WERI-Rb-1 (cell line): ENCODE measurements around the gene NTRK2.

Experiments used
- DNase-seq: peaks from one replicate; pipeline ENCODE4 v3.0.0-alpha.2; 2020
- H3K27ac ChIP-seq: fragments of 250-450 bp; sonication (Bioruptor Pico); 2 replicates; pipeline ENCODE4 v1.5.1; 2020; ENCODE audit warnings: mild to moderate bottlenecking, moderate library complexity
- H3K27me3 ChIP-seq: fragments of 250-450 bp; sonication (Bioruptor Pico); 2 replicates; pipeline ENCODE4 v1.5.1; 2021; ENCODE audit warnings: mild to moderate bottlenecking, low read depth, moderate library complexity; ENCODE audit not compliant: insufficient read depth, severe bottlenecking
- H3K36me3 ChIP-seq: fragments of 250-450 bp; sonication (Bioruptor Pico); 2 replicates; pipeline ENCODE4 v1.5.1; 2020; ENCODE audit warnings: mild to moderate bottlenecking, moderate library complexity
- H3K4me3 ChIP-seq: 2 replicates; pipeline ENCODE4 v1.5.1; 2011; ENCODE audit warnings: low read depth, mild to moderate bottlenecking, control low read depth, low read length
- H3K9me3 ChIP-seq: fragments of 250-450 bp; sonication (Bioruptor Pico); 2 replicates; pipeline ENCODE4 v1.5.1; 2021; ENCODE audit warnings: mild to moderate bottlenecking, moderate library complexity; ENCODE audit not compliant: severe bottlenecking
- TF ChIP-seq, protein P1 (sequence below): IDR thresholded peaks from 2 replicates; pipeline ENCODE4 v1.5.1; 2011; ENCODE audit warnings: low read depth, mild to moderate bottlenecking, control low read depth, inconsistent platforms, low read length

The NTRK2 gene

DNA sequence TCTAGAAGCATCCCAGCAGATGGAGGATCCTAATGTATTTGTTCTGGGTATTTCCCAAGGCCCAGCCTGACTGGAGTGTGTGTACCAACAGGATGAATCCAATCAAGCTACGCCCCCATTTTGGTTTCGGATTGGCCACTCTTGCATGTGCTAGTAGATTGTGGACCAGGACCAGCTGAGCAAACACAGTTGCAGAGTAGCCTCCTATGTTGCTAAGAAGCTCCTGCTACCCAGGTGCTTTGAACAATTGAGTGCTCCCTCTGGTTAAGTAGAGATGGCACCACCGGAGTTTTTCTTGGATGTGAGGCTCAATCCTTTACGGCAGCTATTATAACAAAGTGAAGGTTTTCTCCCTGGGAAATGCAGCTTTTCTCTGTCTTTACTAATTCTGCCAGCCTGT is 204.5 kb downstream of the NTRK2 start:
- Histone ChIP-seq H3K27ac (no peak overlapping the region), H3K27me3 (peaks cover 61% of the 10 kb centered on the region), H3K4me3 (no peak overlapping the region), H3K9me3 (no peaks in the 10 kb centered on the region), H3K36me3 (no peaks in the 10 kb centered on the region)
- no peak for DNase-seq
- TF ChIP-seq, protein P1, sequence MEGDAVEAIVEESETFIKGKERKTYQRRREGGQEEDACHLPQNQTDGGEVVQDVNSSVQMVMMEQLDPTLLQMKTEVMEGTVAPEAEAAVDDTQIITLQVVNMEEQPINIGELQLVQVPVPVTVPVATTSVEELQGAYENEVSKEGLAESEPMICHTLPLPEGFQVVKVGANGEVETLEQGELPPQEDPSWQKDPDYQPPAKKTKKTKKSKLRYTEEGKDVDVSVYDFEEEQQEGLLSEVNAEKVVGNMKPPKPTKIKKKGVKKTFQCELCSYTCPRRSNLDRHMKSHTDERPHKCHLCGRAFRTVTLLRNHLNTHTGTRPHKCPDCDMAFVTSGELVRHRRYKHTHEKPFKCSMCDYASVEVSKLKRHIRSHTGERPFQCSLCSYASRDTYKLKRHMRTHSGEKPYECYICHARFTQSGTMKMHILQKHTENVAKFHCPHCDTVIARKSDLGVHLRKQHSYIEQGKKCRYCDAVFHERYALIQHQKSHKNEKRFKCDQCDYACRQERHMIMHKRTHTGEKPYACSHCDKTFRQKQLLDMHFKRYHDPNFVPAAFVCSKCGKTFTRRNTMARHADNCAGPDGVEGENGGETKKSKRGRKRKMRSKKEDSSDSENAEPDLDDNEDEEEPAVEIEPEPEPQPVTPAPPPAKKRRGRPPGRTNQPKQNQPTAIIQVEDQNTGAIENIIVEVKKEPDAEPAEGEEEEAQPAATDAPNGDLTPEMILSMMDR, result no peak

DNA sequence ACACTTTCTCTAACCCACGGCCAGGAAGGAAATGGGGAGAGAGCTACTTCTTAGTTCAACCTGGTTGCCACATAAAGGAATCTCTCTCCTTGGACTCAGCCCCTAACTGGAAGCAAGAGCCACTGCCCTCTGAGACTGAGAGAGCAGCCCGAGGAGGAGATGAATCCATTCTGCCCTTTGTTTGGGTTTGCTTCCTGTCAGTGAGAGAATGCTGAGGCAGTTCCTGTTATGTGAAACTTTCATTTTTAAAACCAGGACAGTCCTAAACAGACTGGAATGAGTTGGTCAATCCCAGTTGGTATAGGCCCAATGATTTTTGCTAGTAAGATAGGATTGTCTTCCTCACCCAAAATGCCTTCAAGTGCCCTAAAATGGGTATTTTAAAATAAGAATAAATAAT is 205.1 kb downstream of the NTRK2 start:
- no peak overlapping the region for H3K27ac ChIP-seq
- H3K27me3 ChIP-seq, result peaks cover 56% of the 10 kb centered on the region
- H3K9me3 ChIP-seq, result no peaks in the 10 kb centered on the region
- DNase-seq, result no peak
- TF ChIP-seq, protein P1, result no peak
- H3K36me3 ChIP-seq, result no peaks in the 10 kb centered on the region
- H3K4me3 ChIP-seq, result no peak overlapping the region

DNA sequence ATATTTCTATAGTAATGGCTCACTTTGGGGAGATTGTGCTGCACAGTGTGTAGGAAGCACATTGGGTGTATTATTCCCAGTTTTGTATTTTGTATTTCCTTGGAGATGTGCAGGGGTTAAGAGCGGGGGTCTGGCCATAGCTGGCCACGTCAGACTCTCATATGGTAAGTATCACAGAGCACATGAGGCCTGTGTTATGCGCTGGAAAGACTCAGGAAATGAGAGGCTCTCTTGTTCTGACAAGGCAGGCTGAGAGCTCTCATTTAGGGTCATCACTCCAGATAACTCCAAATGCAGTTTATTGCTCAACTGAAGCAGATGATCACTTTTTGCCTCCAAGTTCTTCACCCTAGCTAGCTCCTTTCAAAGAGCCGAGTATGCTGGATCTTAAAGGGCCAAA is 205.7 kb downstream of the NTRK2 start:
- Histone ChIP-seq H3K9me3 (no peaks in the 10 kb centered on the region), H3K36me3 (no peaks in the 10 kb centered on the region), H3K27ac (no peak overlapping the region), H3K4me3 (no peak overlapping the region), H3K27me3 (peaks cover 60% of the 10 kb centered on the region)
- TF ChIP-seq, protein P1, result no peak
- no peak for DNase-seq

DNA sequence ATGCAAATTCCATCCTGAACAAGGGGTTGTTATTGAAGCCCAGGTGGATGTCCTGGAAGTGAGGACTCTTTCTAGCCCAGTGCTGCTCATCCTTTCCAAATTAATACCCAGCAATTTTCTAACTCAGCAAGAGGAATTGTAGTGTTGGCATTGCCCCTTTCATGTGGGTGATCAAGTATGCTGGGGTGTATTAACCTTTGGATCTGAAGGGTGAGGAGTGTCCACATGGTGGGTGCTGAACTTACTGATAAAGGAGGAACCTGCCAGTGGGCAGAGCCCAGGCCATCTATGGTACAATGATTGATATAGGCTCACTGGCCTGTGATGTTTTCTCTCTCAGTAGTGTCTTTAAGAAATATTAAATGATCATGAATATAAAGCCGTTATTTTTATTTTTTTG is 210.1 kb downstream of the NTRK2 start:
- Histone ChIP-seq H3K27me3 (peaks cover 73% of the 10 kb centered on the region), H3K4me3 (no peak overlapping the region), H3K27ac (no peak overlapping the region), H3K36me3 (no peaks in the 10 kb centered on the region), H3K9me3 (no peaks in the 10 kb centered on the region)
- DNase-seq, result no peak
- TF ChIP-seq, protein P1, result no peak

DNA sequence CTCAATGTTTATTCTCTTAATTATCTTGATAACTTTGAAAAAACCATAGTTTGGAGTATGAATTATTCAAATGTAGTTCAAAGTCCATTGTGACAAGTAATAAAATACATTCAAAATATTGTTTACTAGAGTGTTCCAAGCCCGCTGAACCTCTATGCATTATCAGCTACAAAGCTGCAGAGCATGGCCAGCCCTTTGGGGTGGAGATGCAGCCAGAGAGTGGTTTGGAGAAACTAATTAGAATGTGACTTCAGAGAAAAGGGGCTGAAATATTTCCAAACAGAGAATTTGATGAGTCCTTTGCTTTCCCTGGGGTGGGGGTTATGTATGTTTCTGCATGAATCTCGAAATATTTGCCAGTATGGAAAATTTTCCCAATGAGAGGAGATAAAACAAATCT is 211.3 kb downstream of the NTRK2 start:
- no peak overlapping the region for H3K27ac ChIP-seq
- no peak overlapping the region for H3K4me3 ChIP-seq
- no peaks in the 10 kb centered on the region for H3K9me3 ChIP-seq
- TF ChIP-seq, protein P1, result no peak
- no peak for DNase-seq
- H3K36me3 ChIP-seq, result no peaks in the 10 kb centered on the region
- H3K27me3 ChIP-seq, result peaks cover 68% of the 10 kb centered on the region

DNA sequence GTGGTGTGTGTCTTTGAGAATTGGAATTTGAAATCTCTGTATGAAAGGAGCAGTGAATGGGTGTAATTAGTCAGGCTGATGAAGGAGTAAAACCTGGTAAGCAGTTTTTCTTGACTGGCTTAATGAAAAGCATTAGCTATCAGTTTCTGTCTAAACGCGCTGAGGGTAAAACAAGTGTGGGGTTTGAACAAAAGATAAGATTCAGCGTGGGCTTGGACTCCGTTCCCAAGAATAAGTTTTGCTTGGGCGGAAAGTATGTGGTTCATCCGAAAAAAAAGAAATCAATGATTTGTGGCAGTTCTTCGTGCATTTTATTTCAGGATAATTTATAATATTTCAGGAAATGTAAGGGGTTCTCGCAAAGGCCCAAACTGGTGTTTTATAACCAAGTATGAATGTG is 217.3 kb downstream of the NTRK2 start:
- Histone ChIP-seq H3K27me3 (peaks cover 64% of the 10 kb centered on the region), H3K4me3 (no peak overlapping the region), H3K36me3 (no peaks in the 10 kb centered on the region), H3K9me3 (no peaks in the 10 kb centered on the region), H3K27ac (no peak overlapping the region)
- no peak for DNase-seq
- TF ChIP-seq, protein P1, result no peak
